ENCODE measurements around the gene PHGDH. TPM values are rescaled to one million over a fixed set of nuclear protein-coding genes. Genes with fewer than 3 reads are reported as not detected.
A peak's percentile ranks its signal among the peaks of the same experiment; 100 is the strongest.

Gene PHGDH
- total and polyA plus RNA-seq, 9 of the 15 experiments (the other 6 are each of a cell fraction or from before 2014, with no cell fraction given): 6.7 to 84.2 (median 36.2) TPM

GRCh38 chr1:119675349-119676345, 36.1 kb upstream of the PHGDH start (continued):
- TF ChIP-seq L3MBTL2 (IDR thresholded peaks at IDR 0.05): peak; percentile 30; the same call in 1 of the 2 replicates
- TF ChIP-seq HDAC3 (IDR thresholded peaks at IDR 0.05; ENCODE audit: borderline replicate concordance, partially characterized antibody): peak; percentile 34
- peak; percentile 75 to 88 for TF ChIP-seq RAD21 (CRISPR knock-in tag; conservative IDR thresholded peaks at IDR 0.05 in 1 of 2, IDR thresholded peaks at IDR 0.05 in 1 of 2)
- 0 out of 2 replicates have a peak, but pooled peaks have one; percentile 26 for TF ChIP-seq ZBTB7A (IDR thresholded peaks at IDR 0.05; ENCODE audit: borderline replicate concordance, control insufficient read depth, low read depth, low read length)
- TF ChIP-seq REST (IDR thresholded peaks at IDR 0.05; ENCODE audit: borderline replicate concordance): peak; percentile 81
- TF ChIP-seq REST (CRISPR knock-in tag; IDR thresholded peaks at IDR 0.05; ENCODE audit: low read depth): no peak
- TF ChIP-seq HBP1 (CRISPR knock-in tag; IDR thresholded peaks at IDR 0.05): no peak
- TF ChIP-seq RBM25 (IDR thresholded peaks at IDR 0.05; ENCODE audit: low read depth, low read length, severe bottlenecking): peak; percentile 46
- 0 out of 2 replicates have a peak, but pooled peaks have one; percentile 44 for TF ChIP-seq XRCC5 (IDR thresholded peaks at IDR 0.05; ENCODE audit: low read depth, low read length)
- TF ChIP-seq ZNF398 (CRISPR knock-in tag; IDR thresholded peaks at IDR 0.05): no peak
- peak; percentile 30 for TF ChIP-seq NFYB (IDR thresholded peaks at IDR 0.05; ENCODE audit: extremely low read depth, insufficient read length)
- peak; percentile 24 for TF ChIP-seq TBP (optimal IDR thresholded peaks at IDR 0.05; ENCODE audit: low read depth, low read length)

Data from K562 (cell line).